SK-N-SH (cell line): ENCODE data around the gene IP6K2. TPM values are rescaled to one million over a fixed set of nuclear protein-coding genes. Genes with fewer than 3 reads are reported as not detected.

Experiments used
- CTCF ChIA-PET: fragments of 300-600, 350-600 bp; formaldehyde crosslinking; extraction: SDS; loops from one replicate; lab custom pipeline; 2021; lab: Yijun Ruan, JAX
- POLR2A ChIA-PET: fragments of 350-600 bp; sonication (Branson Sonifier 250); formaldehyde crosslinking; extraction: SDS; loops from one replicate; lab custom pipeline; 2020; ENCODE audit warnings: antibody characterized with exemption, inconsistent platforms; lab: Yijun Ruan, JAX
- DNase-seq: peaks from one replicate; pipeline ENCODE4 v3.0.0; 2012
- H2AFZ ChIP-seq: fragments of 200-600 bp; sonication (generic); 2 replicates; pipeline ENCODE4 v1.8.1; 2016; ENCODE audit warnings: antibody characterized with exemption, mild to moderate bottlenecking, low read depth
- H3F3A ChIP-seq: fragments of 200-600 bp; sonication (generic); replicated peaks from 2 replicates; pipeline ENCODE3; 2016; ENCODE audit warnings: antibody characterized with exemption, mild to moderate bottlenecking; ENCODE audit not compliant: insufficient read depth
- H3K27ac ChIP-seq, 2 experiments: fragments of 200-500 bp in 1 of 2; fragments of 200-600 bp in 1 of 2; sonication (Bioruptor generic) in 1 of 2; sonication (generic), shearing (Covaris generic) in 1 of 2; 2 replicates each; pipeline versions ENCODE4 v1.5.1 to v1.6.1; 2014 to 2016; ENCODE audit warnings: low read depth in 2 of 2, inconsistent platforms in 1 of 2, low read length in 1 of 2, mild to moderate bottlenecking in 1 of 2, mixed read lengths in 1 of 2
- H3K27me3 ChIP-seq: fragments of 200-600 bp; sonication (generic), shearing (Covaris generic); 2 replicates; pipeline ENCODE4 v1.6.1; 2016; ENCODE audit warnings: mixed run types; ENCODE audit not compliant: insufficient read depth
- H3K36me3 ChIP-seq, 2 experiments: fragments of 200-500 bp in 1 of 2; fragments of 200-600 bp in 1 of 2; sonication (Bioruptor generic) in 1 of 2; sonication (generic) in 1 of 2; replicated peaks in 1 of 2; 2 replicates each; pipeline versions ENCODE3 to v1.5.1; 2014 to 2016; ENCODE audit warnings: low read length in 1 of 2, mild to moderate bottlenecking in 1 of 2; ENCODE audit not compliant: insufficient read depth in 2 of 2, control insufficient read depth in 1 of 2
- H3K4me1 ChIP-seq, 2 experiments: fragments of 200-500 bp in 1 of 2; fragments of 200-600 bp in 1 of 2; sonication (Bioruptor generic) in 1 of 2; sonication (generic), shearing (Covaris generic) in 1 of 2; 2 replicates each; pipeline versions ENCODE4 v1.5.1 to v1.6.1; 2014 to 2016; ENCODE audit warnings: low read depth in 1 of 2, low read length in 1 of 2, mixed run types in 1 of 2; ENCODE audit not compliant: insufficient read depth in 2 of 2, control insufficient read depth in 1 of 2
- H3K4me2 ChIP-seq: fragments of 200-600 bp; sonication (generic), shearing (Covaris generic); 2 replicates; pipeline ENCODE4 v1.6.1; 2017; ENCODE audit warnings: mixed run types
- H3K4me3 ChIP-seq, 2 experiments: fragments of 200-500 bp in 1 of 2; fragments of 200-600 bp in 1 of 2; sonication (Bioruptor generic) in 1 of 2; sonication (generic), shearing (Covaris generic) in 1 of 2; 2 replicates each; pipeline versions ENCODE4 v1.5.1 to v1.8.1; 2014 to 2016; ENCODE audit warnings: low read depth in 2 of 2, inconsistent platforms in 1 of 2, low read length in 1 of 2, mild to moderate bottlenecking in 1 of 2, mixed read lengths in 1 of 2, moderate library complexity in 1 of 2
- H3K79me2 ChIP-seq: fragments of 200-600 bp; sonication (generic); 2 replicates; pipeline ENCODE4 v1.8.1; 2017; ENCODE audit warnings: mild to moderate bottlenecking; ENCODE audit not compliant: insufficient read depth
- H3K9ac ChIP-seq: fragments of 200-600 bp; sonication (generic); 2 replicates; pipeline ENCODE4 v1.6.1; 2017; ENCODE audit warnings: mixed run types
- H3K9me2 ChIP-seq: fragments of 200-600 bp; sonication (generic); 2 replicates; pipeline ENCODE4 v1.6.1; 2017; ENCODE audit warnings: mixed run types
- H3K9me3 ChIP-seq: fragments of 200-600 bp; sonication (generic); 2 replicates; pipeline ENCODE4 v1.6.1; 2017; ENCODE audit warnings: mixed run types, mild to moderate bottlenecking, moderate library complexity
- H4K20me1 ChIP-seq: fragments of 200-600 bp; sonication (generic); 2 replicates; pipeline ENCODE4 v1.6.1; 2017; ENCODE audit warnings: mild to moderate bottlenecking, mixed run types; ENCODE audit not compliant: insufficient read depth
- CHD2 ChIP-seq: fragments of 150-350 bp; IDR thresholded peaks from 2 replicates; pipeline ENCODE4 v1.6.1; 2018; ENCODE audit warnings: low read length; ENCODE audit not compliant: partially characterized antibody
- EP300 ChIP-seq, 2 experiments: IDR thresholded peaks; 2 replicates each; pipeline versions ENCODE4 v1.4.0 to v1.6.1; 2012; ENCODE audit warnings: borderline replicate concordance in 1 of 2, low read depth in 1 of 2, low read length in 1 of 2
- FOSL2 ChIP-seq: IDR thresholded peaks from 2 replicates; pipeline ENCODE4 v1.4.0; 2012; ENCODE audit warnings: low read depth, mild to moderate bottlenecking, moderate library complexity, borderline replicate concordance
- GABPA ChIP-seq: IDR thresholded peaks from 2 replicates; pipeline ENCODE4 v1.4.0; 2012; ENCODE audit warnings: low read depth, mild to moderate bottlenecking
- JUND ChIP-seq: IDR thresholded peaks from 2 replicates; pipeline ENCODE4 v1.4.0; 2012
- NRF1 ChIP-seq: IDR thresholded peaks from 2 replicates; pipeline ENCODE4 v1.6.1; 2012; ENCODE audit warnings: low read depth, mild to moderate bottlenecking, low read length
- PBX3 ChIP-seq: IDR thresholded peaks from 2 replicates; pipeline ENCODE4; 2012
- RAD21 ChIP-seq: IDR thresholded peaks from 2 replicates; pipeline ENCODE4 v1.6.1; 2012; ENCODE audit warnings: mild to moderate bottlenecking, low read length
- RCOR1 ChIP-seq: fragments of 150-350 bp; IDR thresholded peaks from 2 replicates; pipeline ENCODE4 v1.6.1; 2017; ENCODE audit warnings: antibody characterized with exemption, low read length
- RFX5 ChIP-seq: IDR thresholded peaks from 2 replicates; pipeline ENCODE4 v1.6.1; 2012; ENCODE audit warnings: mild to moderate bottlenecking, improper control_type of control experiment, low read length
- SMC3 ChIP-seq: IDR thresholded peaks from 2 replicates; pipeline ENCODE4 v1.6.1; 2012; ENCODE audit warnings: low read depth, low read length, improper control_type of control experiment
- WGBS: methylation state at CpG from one replicate; pipeline ENCODE4 v1.1.6; 2017; ENCODE audit warnings: low lambda C conversion rate; 5-methylcytosine and 5-hydroxymethylcytosine counted together
- polyA plus RNA-seq, 3 experiments: library from polyadenylated mRNA; depleted of rRNA; stranded (reverse); fragments of >200 nt; gene quantifications; 2 replicates each; pipeline ENCODE4 v1.2.3, GENCODE V29; 2012
- TF ChIP-seq, protein P1 (sequence below): IDR thresholded peaks from 2 replicates; pipeline ENCODE4 v1.4.0; 2012; ENCODE audit warnings: low read depth, borderline replicate concordance
- TF ChIP-seq, protein P2 (sequence below): IDR thresholded peaks from 2 replicates; pipeline ENCODE4 v1.4.0; 2012; ENCODE audit warnings: low read depth
- TF ChIP-seq, protein P3 (sequence below): fragments of 150-350 bp; IDR thresholded peaks from 2 replicates; pipeline ENCODE4 v1.6.1; 2016; ENCODE audit warnings: mild to moderate bottlenecking, low read depth, low read length
- TF ChIP-seq, protein P4 (sequence below): fragments of 150-350 bp; IDR thresholded peaks from 2 replicates; pipeline ENCODE4 v1.6.1; 2017; ENCODE audit warnings: antibody characterized with exemption, low read length, low read depth, borderline replicate concordance

Gene IP6K2
- polyA plus RNA-seq, 1 of the 3 experiments (the other 2 are of a cell fraction), result 178 TPM

DNA sequence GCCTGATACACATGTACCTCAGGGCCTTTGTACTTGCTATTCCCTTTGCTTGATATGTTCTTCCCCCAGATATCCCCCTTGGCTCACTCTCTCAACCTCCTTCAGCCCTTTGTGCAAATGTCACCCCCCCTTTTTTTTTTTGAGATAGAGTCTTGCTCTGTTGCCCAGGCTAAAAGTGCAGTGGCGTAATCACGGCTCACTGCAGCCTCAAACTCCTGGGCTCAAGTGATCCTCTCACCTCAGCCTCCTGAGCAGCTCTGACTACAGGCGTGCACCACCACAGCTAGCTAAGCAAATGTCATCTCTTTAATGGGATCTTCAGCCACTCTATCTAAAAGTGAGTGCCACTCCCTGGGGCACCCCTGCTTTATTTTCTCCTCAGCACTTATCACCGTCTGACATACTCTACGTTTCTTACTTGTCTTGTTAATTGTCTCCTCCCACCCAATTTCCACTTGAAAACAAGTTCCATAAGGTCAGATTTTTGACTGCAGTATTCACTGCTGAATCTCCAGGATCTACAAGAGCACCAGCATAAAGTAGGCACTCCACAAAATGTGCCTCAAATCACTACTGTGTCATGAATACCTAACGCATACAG is 14.6 kb downstream of the IP6K2 start:
- H3K4me1 ChIP-seq, result 0 out of 4 replicates have a peak, but pooled peaks cover 0 to 8% of the 10 kb centered on the region in 2 experiments
- H3K9me3 ChIP-seq, result no peaks in the 10 kb centered on the region
- peaks cover 100% of the 10 kb centered on the region for H3K79me2 ChIP-seq
- H3F3A ChIP-seq, result peaks cover 17% of the 10 kb centered on the region
- H4K20me1 ChIP-seq, result peaks cover 98% of the 10 kb centered on the region
- no peaks in the 10 kb centered on the region for H3K27me3 ChIP-seq
- H3K4me3 ChIP-seq, result no peak overlapping the region
- ChIA-PET POLR2A (no interaction called here), CTCF (no interaction called here)
- H3K9ac ChIP-seq, result no peak overlapping the region
- no peak overlapping the region for H3K4me2 ChIP-seq
- H2AFZ ChIP-seq, result no peak overlapping the region
- H3K36me3 ChIP-seq, result peaks cover 29 to 78% of the 10 kb centered on the region in 2 experiments
- no peak overlapping the region for H3K27ac ChIP-seq
- DNase-seq, result no peak
- WGBS, result 95% methylated on average over 6 of the region's 6 CpGs
- no peak for TF ChIP-seq CHD2
- TF ChIP-seq, all 33 proteins: peak for 0
- no peaks in the 10 kb centered on the region for H3K9me2 ChIP-seq

DNA sequence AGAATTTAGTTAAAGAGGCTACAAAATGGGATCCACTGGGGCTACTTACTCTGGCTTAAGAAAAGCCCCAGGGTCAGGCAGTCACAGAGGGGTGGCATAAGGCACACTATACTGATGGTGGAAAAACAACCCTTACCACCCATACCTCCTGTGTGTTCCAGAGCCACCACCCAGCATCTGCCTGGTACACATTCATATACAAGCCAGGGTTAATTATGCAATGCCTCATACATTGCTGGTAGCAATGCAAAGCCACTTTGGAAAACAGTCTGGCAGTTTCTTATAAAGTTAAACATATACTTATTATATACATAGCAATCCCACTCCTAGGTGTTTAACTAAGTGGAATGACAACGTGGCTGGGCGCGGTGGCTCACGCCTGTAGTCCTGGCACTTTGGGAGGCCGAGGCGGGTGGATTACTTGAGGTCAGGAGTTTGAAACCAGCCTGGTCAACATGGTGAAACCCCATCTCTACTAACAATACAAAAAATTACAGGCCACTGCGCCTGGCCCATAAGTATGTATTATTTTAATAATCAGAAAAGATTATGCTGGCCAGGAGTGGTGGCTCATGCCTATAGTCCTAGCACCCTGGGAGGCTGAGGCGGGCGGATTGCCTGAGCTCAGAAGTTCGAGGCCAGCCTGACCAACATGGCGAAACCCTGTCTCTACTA is 16.2 kb downstream of the IP6K2 start:
- Histone ChIP-seq H3K27ac (no peak overlapping the region; a peak in 1 of 4 replicates), H3F3A (peaks cover 27% of the 10 kb centered on the region), H3K27me3 (no peaks in the 10 kb centered on the region), H3K9me3 (no peaks in the 10 kb centered on the region), H3K4me1 (peaks cover 6 to 8% of the 10 kb centered on the region in 2 experiments; a peak in 1 of 4 replicates), H3K9me2 (no peaks in the 10 kb centered on the region), H3K9ac (no peak overlapping the region), H4K20me1 (peaks cover 99% of the 10 kb centered on the region), H3K4me2 (no peak overlapping the region), H3K4me3 (no peak overlapping the region), H3K79me2 (peaks cover 100% of the 10 kb centered on the region), H2AFZ (no peak overlapping the region), H3K36me3 (peaks cover 26 to 66% of the 10 kb centered on the region in 2 experiments)
- ChIA-PET CTCF (interaction anchor here (0.9 kb wide), 1 partner anchor 39 kb away, joined by 4 read pairs; no protein-coding TSS in a partner anchor), POLR2A (no interaction called here)
- WGBS, result 96% methylated on average over 11 of the region's 11 CpGs
- TF ChIP-seq, protein P1, sequence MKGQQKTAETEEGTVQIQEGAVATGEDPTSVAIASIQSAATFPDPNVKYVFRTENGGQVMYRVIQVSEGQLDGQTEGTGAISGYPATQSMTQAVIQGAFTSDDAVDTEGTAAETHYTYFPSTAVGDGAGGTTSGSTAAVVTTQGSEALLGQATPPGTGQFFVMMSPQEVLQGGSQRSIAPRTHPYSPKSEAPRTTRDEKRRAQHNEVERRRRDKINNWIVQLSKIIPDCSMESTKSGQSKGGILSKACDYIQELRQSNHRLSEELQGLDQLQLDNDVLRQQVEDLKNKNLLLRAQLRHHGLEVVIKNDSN, result no peak
- TF ChIP-seq RFX5 (no peak), SMC3 (no peak), PBX3 (no peak), NRF1 (no peak), FOSL2 (no peak), RAD21 (no peak), GABPA (no peak), EP300 (IDR thresholded peaks at IDR 0.05; ENCODE audit: borderline replicate concordance in 1 of 2, low read depth in 1 of 2, low read length in 1 of 2) (no peak), JUND (no peak), RCOR1 (no peak)
- TF ChIP-seq, protein P2, sequence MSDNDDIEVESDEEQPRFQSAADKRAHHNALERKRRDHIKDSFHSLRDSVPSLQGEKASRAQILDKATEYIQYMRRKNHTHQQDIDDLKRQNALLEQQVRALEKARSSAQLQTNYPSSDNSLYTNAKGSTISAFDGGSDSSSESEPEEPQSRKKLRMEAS, result no peak
- TF ChIP-seq, protein P3, sequence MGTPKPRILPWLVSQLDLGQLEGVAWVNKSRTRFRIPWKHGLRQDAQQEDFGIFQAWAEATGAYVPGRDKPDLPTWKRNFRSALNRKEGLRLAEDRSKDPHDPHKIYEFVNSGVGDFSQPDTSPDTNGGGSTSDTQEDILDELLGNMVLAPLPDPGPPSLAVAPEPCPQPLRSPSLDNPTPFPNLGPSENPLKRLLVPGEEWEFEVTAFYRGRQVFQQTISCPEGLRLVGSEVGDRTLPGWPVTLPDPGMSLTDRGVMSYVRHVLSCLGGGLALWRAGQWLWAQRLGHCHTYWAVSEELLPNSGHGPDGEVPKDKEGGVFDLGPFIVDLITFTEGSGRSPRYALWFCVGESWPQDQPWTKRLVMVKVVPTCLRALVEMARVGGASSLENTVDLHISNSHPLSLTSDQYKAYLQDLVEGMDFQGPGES, result no peak
- TF ChIP-seq, protein P4, sequence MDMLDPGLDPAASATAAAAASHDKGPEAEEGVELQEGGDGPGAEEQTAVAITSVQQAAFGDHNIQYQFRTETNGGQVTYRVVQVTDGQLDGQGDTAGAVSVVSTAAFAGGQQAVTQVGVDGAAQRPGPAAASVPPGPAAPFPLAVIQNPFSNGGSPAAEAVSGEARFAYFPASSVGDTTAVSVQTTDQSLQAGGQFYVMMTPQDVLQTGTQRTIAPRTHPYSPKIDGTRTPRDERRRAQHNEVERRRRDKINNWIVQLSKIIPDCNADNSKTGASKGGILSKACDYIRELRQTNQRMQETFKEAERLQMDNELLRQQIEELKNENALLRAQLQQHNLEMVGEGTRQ, result no peak
- no peak for DNase-seq
